Nephron progenitor cell (in vitro differentiated cells): Measurements from ENCODE around the gene ERMN.

ENCODE experiments used
- DNase-seq: peaks from one replicate; pipeline ENCODE4 v3.0.0; 2021
- H3K27ac Mint-ChIP-seq: 2 replicates; pipeline ENCODE4 v1.8.0; 2021; ENCODE audit warnings: mild to moderate bottlenecking, moderate library complexity, mixed read lengths
- H3K27me3 Mint-ChIP-seq: 2 replicates; pipeline ENCODE4 v1.8.0; 2021; ENCODE audit warnings: mild to moderate bottlenecking, low read depth, mixed read lengths; ENCODE audit not compliant: poor library complexity
- H3K36me3 Mint-ChIP-seq: 2 replicates; pipeline ENCODE4 v1.8.0; 2021; ENCODE audit warnings: low read depth, mixed read lengths
- H3K4me1 Mint-ChIP-seq: 2 replicates; pipeline ENCODE4 v1.8.0; 2021; ENCODE audit warnings: mixed read lengths
- H3K4me3 Mint-ChIP-seq: 2 replicates; pipeline ENCODE4 v1.8.0; 2021; ENCODE audit warnings: mild to moderate bottlenecking, moderate library complexity, mixed read lengths
- H3K9me3 Mint-ChIP-seq: 2 replicates; pipeline ENCODE4 v1.8.0; 2021; ENCODE audit warnings: mild to moderate bottlenecking, moderate library complexity, mixed read lengths
- CTCF ChIP-seq: fragments of 200-600 bp; sonication (generic); IDR thresholded peaks from 2 replicates; pipeline ENCODE4 v1.5.0; 2021; ENCODE audit warnings: antibody characterized with exemption

ERMN gene

GRCh38 chr2:157326698-157327097 lies 1.1 kb upstream of the ERMN start:
- Mint-ChIP-seq H3K27ac (no peak overlapping the region), H3K4me1 (peaks cover 29% of the 10 kb centered on the region), H3K36me3 (no peaks in the 10 kb centered on the region), H3K9me3 (no peaks in the 10 kb centered on the region), H3K4me3 (no peak overlapping the region), H3K27me3 (no peaks in the 10 kb centered on the region)
- no peak for DNase-seq
- no peak for TF ChIP-seq CTCF

DNA sequence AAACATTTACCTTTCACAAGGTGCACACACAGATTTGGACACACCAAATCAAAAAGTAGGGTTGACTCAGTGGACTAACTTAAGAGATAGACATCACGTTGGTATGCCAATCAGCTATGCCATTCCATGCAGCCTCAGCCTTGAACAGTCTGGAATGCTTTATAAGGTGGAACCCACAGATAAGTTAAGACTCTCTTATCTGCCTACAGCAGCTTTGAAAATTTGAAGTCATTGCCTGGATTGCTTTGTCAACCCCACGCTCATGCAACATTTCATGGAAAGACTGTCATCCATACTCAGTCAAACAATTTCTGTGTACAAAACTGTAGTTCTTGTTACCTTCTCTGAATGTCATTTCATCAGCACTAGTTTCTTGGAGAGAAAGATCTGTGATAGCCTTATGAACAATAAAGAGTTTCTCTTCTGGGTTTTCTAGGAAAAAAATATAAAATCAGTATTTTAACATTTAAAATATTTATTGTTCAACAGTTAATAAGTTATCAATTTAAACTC lies 1.2 kb downstream of the ERMN start:
- Mint-ChIP-seq H3K4me3 (no peak overlapping the region), H3K36me3 (no peaks in the 10 kb centered on the region), H3K4me1 (peaks cover 16% of the 10 kb centered on the region), H3K27ac (no peak overlapping the region), H3K27me3 (no peaks in the 10 kb centered on the region), H3K9me3 (no peaks in the 10 kb centered on the region)
- no peak for TF ChIP-seq CTCF
- no peak for DNase-seq

GRCh38 chr2:157322432-157322831 lies 3.2 kb downstream of the ERMN start:
- no peak for DNase-seq
- no peaks in the 10 kb centered on the region for H3K27me3 Mint-ChIP-seq
- H3K36me3 Mint-ChIP-seq: no peaks in the 10 kb centered on the region
- no peaks in the 10 kb centered on the region for H3K9me3 Mint-ChIP-seq
- TF ChIP-seq CTCF: no peak
- peaks cover 3% of the 10 kb centered on the region for H3K4me1 Mint-ChIP-seq
- H3K27ac Mint-ChIP-seq: no peak overlapping the region
- H3K4me3 Mint-ChIP-seq: no peak overlapping the region

DNA sequence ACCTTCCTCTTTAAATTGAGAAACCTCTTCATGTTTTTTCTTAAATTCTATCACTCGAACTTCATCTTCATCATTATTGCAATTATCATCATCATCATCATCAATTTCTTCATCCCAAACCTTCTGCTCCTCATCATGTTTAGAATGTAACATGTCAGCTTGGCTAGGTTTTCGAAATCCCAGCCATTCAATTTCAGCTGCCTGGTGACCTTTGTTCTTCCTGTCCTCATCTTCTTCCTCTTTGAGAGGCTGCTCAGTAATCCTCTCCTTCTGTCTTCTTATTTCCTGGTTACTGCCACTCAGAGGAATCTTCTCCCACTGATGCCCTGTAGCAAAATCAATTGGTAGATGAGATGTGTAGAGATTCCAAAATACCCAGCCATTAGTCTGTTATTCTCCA lies 4.2 kb downstream of the ERMN start:
- Mint-ChIP-seq H3K4me1 (no peaks in the 10 kb centered on the region), H3K36me3 (no peaks in the 10 kb centered on the region), H3K4me3 (no peak overlapping the region), H3K27me3 (no peaks in the 10 kb centered on the region), H3K27ac (no peak overlapping the region), H3K9me3 (no peaks in the 10 kb centered on the region)
- TF ChIP-seq CTCF: no peak
- no peak for DNase-seq

DNA sequence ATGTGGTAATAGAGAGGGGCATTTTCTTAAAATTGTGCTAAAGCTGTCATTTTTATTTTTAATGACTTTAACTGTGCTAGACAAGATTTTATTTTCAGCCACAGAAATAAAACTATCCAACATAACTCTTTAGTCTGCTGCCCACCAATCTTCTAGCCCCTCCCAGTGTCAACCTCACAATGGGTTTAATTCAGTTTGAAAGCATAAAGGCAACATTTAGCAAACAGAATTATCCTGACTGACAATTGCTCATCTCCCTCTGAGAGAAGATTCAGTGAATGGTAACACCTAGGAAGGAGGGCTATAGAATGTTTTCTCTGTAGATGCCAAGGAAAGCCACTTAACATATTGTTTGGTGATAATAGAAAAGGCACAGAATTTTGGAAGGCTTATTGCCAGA lies 5.2 kb downstream of the ERMN start:
- Mint-ChIP-seq H3K9me3 (no peaks in the 10 kb centered on the region), H3K4me1 (no peaks in the 10 kb centered on the region), H3K36me3 (no peaks in the 10 kb centered on the region), H3K27me3 (no peaks in the 10 kb centered on the region), H3K27ac (no peak overlapping the region), H3K4me3 (no peak overlapping the region)
- DNase-seq: no peak
- no peak for TF ChIP-seq CTCF

GRCh38 chr2:157319795-157320194 lies 5.8 kb downstream of the ERMN start:
- Mint-ChIP-seq H3K27ac (no peak overlapping the region), H3K36me3 (no peaks in the 10 kb centered on the region), H3K9me3 (no peaks in the 10 kb centered on the region), H3K4me1 (no peaks in the 10 kb centered on the region), H3K4me3 (no peak overlapping the region), H3K27me3 (no peaks in the 10 kb centered on the region)
- no peak for DNase-seq
- TF ChIP-seq CTCF: no peak
